HG02981 (cell line): ENCODE measurements around the gene UCKL1.
"Not testable (repeated sequence)": the region's sequence is repeated elsewhere in the genome, so short reads cannot be mapped to it uniquely, and the experiment has no call there.

Source experiments
- ATAC-seq: cut with Tn5 transposase; IDR thresholded peaks from one replicate; pipeline ENCODE4 v1.9.1; 2021; ENCODE audit warnings: mild to moderate bottlenecking, moderate library complexity; ENCODE audit not compliant: unreplicated experiment

Gene UCKL1

GRCh38 chr20:63944078-63944941 is 11.9 kb downstream of the UCKL1 start:
- ATAC-seq: no peak

- ATAC-seq: no peak
Observed at GRCh38 chr20:63943808-63944077, 12.5 kb downstream of the UCKL1 start.

- no peak for ATAC-seq
Observed at GRCh38 chr20:63942969-63943807, 13.0 kb downstream of the UCKL1 start.

GRCh38 chr20:63942250-63942951 is 13.8 kb downstream of the UCKL1 start:
- ATAC-seq: no peak

GRCh38 chr20:63941282-63942081 is 14.7 kb downstream of the UCKL1 start:
- no peak for ATAC-seq

- no peak for ATAC-seq
Observed at GRCh38 chr20:63940472-63941266, 15.5 kb downstream of the UCKL1 start.

GRCh38 chr20:63940071-63940471 is 16.1 kb downstream of the UCKL1 start:
- ATAC-seq: no peak

- no peak for ATAC-seq
Observed at GRCh38 chr20:63939061-63939935, 16.9 kb downstream of the UCKL1 start.

GRCh38 chr20:63937596-63937995 is 18.6 kb downstream of the UCKL1 start:
- ATAC-seq: no peak

- no peak for ATAC-seq
Observed at GRCh38 chr20:63935447-63935846, 20.8 kb downstream of the UCKL1 start.

- ATAC-seq: no peak
Observed at GRCh38 chr20:63934271-63935068, 21.7 kb downstream of the UCKL1 start.

GRCh38 chr20:63933646-63934045 is 22.6 kb downstream of the UCKL1 start:
- ATAC-seq: no peak

- ATAC-seq: no peak
Observed at GRCh38 chr20:63932606-63933160, 23.5 kb downstream of the UCKL1 start.

- ATAC-seq: no peak
Observed at GRCh38 chr20:63931735-63932134, 24.5 kb downstream of the UCKL1 start.

GRCh38 chr20:63930971-63931553 is 25.2 kb downstream of the UCKL1 start:
- ATAC-seq: no peak

- not testable (repeated sequence) for ATAC-seq
Observed at GRCh38 chr20:63929473-63929883, 26.7 kb downstream of the UCKL1 start.

GRCh38 chr20:63929071-63929470 is 27.1 kb downstream of the UCKL1 start:
- no peak for ATAC-seq
